H9 (cell line): ENCODE measurements around the gene VIPR2. TPM values are rescaled to one million over a fixed set of nuclear protein-coding genes. Genes with fewer than 3 reads are reported as not detected.

ENCODE experiments used
- DNase-seq: peaks from one replicate; pipeline ENCODE4 v3.0.0-alpha.2; 2017
- H2AFZ ChIP-seq: one replicate; pipeline ENCODE4 v1.6.1; 2013; ENCODE audit warnings: mild to moderate bottlenecking, low read length, control low read depth, moderate library complexity
- H2AK5ac ChIP-seq: 2 replicates; pipeline ENCODE4 v1.6.1; 2013; ENCODE audit warnings: low read length, control low read depth, mixed read lengths; ENCODE audit not compliant: insufficient read length
- H2BK120ac ChIP-seq: one replicate; pipeline ENCODE4 v1.6.1; 2013; ENCODE audit warnings: low read depth, mild to moderate bottlenecking, low read length, control low read depth, inconsistent platforms; ENCODE audit not compliant: poor library complexity, severe bottlenecking
- H2BK12ac ChIP-seq: 2 replicates; pipeline ENCODE4 v1.6.1; 2013; ENCODE audit warnings: low read length, control low read depth, mixed read lengths, low read depth; ENCODE audit not compliant: insufficient read length
- H2BK15ac ChIP-seq: 2 replicates; pipeline ENCODE4 v1.6.1; 2013; ENCODE audit warnings: low read depth, low read length, control low read depth
- H2BK20ac ChIP-seq: one replicate; pipeline ENCODE4 v1.6.1; 2013; ENCODE audit warnings: low read depth, mild to moderate bottlenecking, low read length, control low read depth, inconsistent platforms; ENCODE audit not compliant: poor library complexity, severe bottlenecking
- H2BK5ac ChIP-seq: 2 replicates; pipeline ENCODE4 v1.6.1; 2013; ENCODE audit warnings: low read length, control low read depth, mixed read lengths; ENCODE audit not compliant: insufficient read length
- H3K14ac ChIP-seq: 2 replicates; pipeline ENCODE4 v1.6.1; 2013; ENCODE audit warnings: low read length, control low read depth; ENCODE audit not compliant: insufficient read depth
- H3K18ac ChIP-seq: 2 replicates; pipeline ENCODE4 v1.6.1; 2013; ENCODE audit warnings: low read depth, mild to moderate bottlenecking, mixed read lengths, low read length, control low read depth; ENCODE audit not compliant: insufficient read length
- H3K23ac ChIP-seq: 2 replicates; pipeline ENCODE4 v1.6.1; 2013; ENCODE audit warnings: low read length, control low read depth, mixed read lengths, low read depth; ENCODE audit not compliant: insufficient read length
- H3K23me2 ChIP-seq: 2 replicates; pipeline ENCODE4 v1.6.1; 2013; ENCODE audit warnings: low read depth, mild to moderate bottlenecking, mixed read lengths, low read length, control low read depth; ENCODE audit not compliant: insufficient read length, poor library complexity, severe bottlenecking
- H3K27ac ChIP-seq: 2 replicates; pipeline ENCODE4 v1.5.1; 2013; ENCODE audit warnings: low read length, control low read depth, mixed read lengths, low read depth; ENCODE audit not compliant: insufficient read length
- H3K27me3 ChIP-seq: 2 replicates; pipeline ENCODE4 v1.6.1; 2013; ENCODE audit warnings: low read length, control low read depth, inconsistent platforms; ENCODE audit not compliant: insufficient read depth
- H3K4ac ChIP-seq: 2 replicates; pipeline ENCODE4 v1.6.1; 2013; ENCODE audit warnings: low read depth, mild to moderate bottlenecking, control low read depth, inconsistent platforms, low read length, moderate library complexity
- H3K4me1 ChIP-seq: 2 replicates; pipeline ENCODE4 v1.6.1; 2013; ENCODE audit warnings: low read length, control low read depth, inconsistent platforms; ENCODE audit not compliant: insufficient read depth
- H3K4me2 ChIP-seq: 2 replicates; pipeline ENCODE4 v1.6.1; 2013; ENCODE audit warnings: low read length, control low read depth, mixed read lengths; ENCODE audit not compliant: insufficient read length, insufficient read depth
- H3K56ac ChIP-seq: 2 replicates; pipeline ENCODE4 v1.6.1; 2013; ENCODE audit warnings: low read depth, mild to moderate bottlenecking, mixed read lengths, low read length, control low read depth; ENCODE audit not compliant: insufficient read length
- H3K79me1 ChIP-seq: 2 replicates; pipeline ENCODE4 v1.6.1; 2013; ENCODE audit warnings: low read depth, mild to moderate bottlenecking, moderate library complexity, low read length, control low read depth, inconsistent platforms; ENCODE audit not compliant: insufficient read depth, poor library complexity, severe bottlenecking
- H3K79me2 ChIP-seq: 2 replicates; pipeline ENCODE4 v1.6.1; 2013; ENCODE audit warnings: low read length, control low read depth, inconsistent platforms; ENCODE audit not compliant: insufficient read depth
- H3K9ac ChIP-seq: 2 replicates; pipeline ENCODE4 v1.6.1; 2013; ENCODE audit warnings: low read length, control low read depth, mixed read lengths; ENCODE audit not compliant: insufficient read length; ENCODE audit errors: extremely low read depth
- H3K9me3 ChIP-seq: one replicate; pipeline ENCODE4 v1.6.1; 2013; ENCODE audit warnings: low read depth, low read length, inconsistent platforms; ENCODE audit not compliant: control insufficient read depth
- H3T11ph ChIP-seq: one replicate; pipeline ENCODE4 v1.6.1; 2013; ENCODE audit warnings: mild to moderate bottlenecking, low read length, control low read depth, inconsistent platforms
- H4K20me1 ChIP-seq: one replicate; pipeline ENCODE4 v1.6.1; 2013; ENCODE audit not compliant: control insufficient read depth, insufficient read length, insufficient read depth
- H4K5ac ChIP-seq: 2 replicates; pipeline ENCODE4 v1.6.1; 2013; ENCODE audit warnings: low read depth, mild to moderate bottlenecking, mixed read lengths, low read length, control low read depth; ENCODE audit not compliant: insufficient read length
- H4K8ac ChIP-seq: replicated peaks from 2 replicates; pipeline ENCODE4 v1.6.1; 2013; ENCODE audit warnings: low read length, control low read depth, mixed read lengths, low read depth; ENCODE audit not compliant: insufficient read length
- H4K91ac ChIP-seq: 2 replicates; pipeline ENCODE4 v1.6.1; 2013; ENCODE audit warnings: low read depth, mild to moderate bottlenecking, moderate library complexity, mixed read lengths, low read length, control low read depth; ENCODE audit not compliant: insufficient read length
- H3K27ac Mint-ChIP-seq, 3 experiments: 2 replicates in 2 of 3; 3 replicates in 1 of 3; pipeline ENCODE4 v1.8.0; 2020 to 2021; ENCODE audit warnings: mixed read lengths in 3 of 3, mild to moderate bottlenecking in 1 of 3, moderate library complexity in 1 of 3
- H3K27me3 Mint-ChIP-seq: 2 replicates; pipeline ENCODE4 v1.8.0; 2021; ENCODE audit warnings: low read depth, mild to moderate bottlenecking, moderate library complexity, mixed read lengths
- H3K36me3 Mint-ChIP-seq, 3 experiments: 2 replicates in 2 of 3; 3 replicates in 1 of 3; pipeline ENCODE4 v1.8.0; 2020 to 2021; ENCODE audit warnings: low read depth in 3 of 3, mixed read lengths in 3 of 3; ENCODE audit not compliant: insufficient read depth in 1 of 3
- H3K4me1 Mint-ChIP-seq, 2 experiments: 2 replicates each; pipeline ENCODE4 v1.8.0; 2020; ENCODE audit warnings: mixed read lengths in 2 of 2
- H3K4me3 Mint-ChIP-seq, 2 experiments: 2 replicates in 1 of 2; 3 replicates in 1 of 2; pipeline ENCODE4 v1.8.0; 2020 to 2021; ENCODE audit warnings: mild to moderate bottlenecking in 2 of 2, mixed read lengths in 2 of 2, moderate library complexity in 1 of 2
- H3K9me3 Mint-ChIP-seq, 2 experiments: 2 replicates in 1 of 2; 3 replicates in 1 of 2; pipeline ENCODE4 v1.8.0; 2020; ENCODE audit warnings: mild to moderate bottlenecking in 2 of 2, mixed read lengths in 2 of 2, moderate library complexity in 1 of 2
- WGBS: extraction: QIAGEN DNeasy Blood & Tissue Kit; methylation state at CpG from one replicate; pipeline ENCODE4 v1.1.7; 2013; ENCODE audit warnings: missing lambda C conversion rate, low lambda C conversion rate, mixed read lengths; ENCODE audit not compliant: insufficient read length; ENCODE audit errors: extremely low coverage; 5-methylcytosine and 5-hydroxymethylcytosine counted together
- total RNA-seq: library from RNA; stranded (reverse); gene quantifications from 2 replicates; pipeline ENCODE4 v1.2.1, GENCODE V29; 2021
- TF ChIP-seq, protein P1 (sequence below): fragments of 200-600 bp; sonication (generic); conservative IDR thresholded peaks from 3 replicates; pipeline ENCODE4 v1.8.0; 2021; ENCODE audit warnings: antibody characterized with exemption, mild to moderate bottlenecking

VIPR2 gene
- total RNA-seq, 1 experiment from 2014 or later = 1.6 TPM

DNA sequence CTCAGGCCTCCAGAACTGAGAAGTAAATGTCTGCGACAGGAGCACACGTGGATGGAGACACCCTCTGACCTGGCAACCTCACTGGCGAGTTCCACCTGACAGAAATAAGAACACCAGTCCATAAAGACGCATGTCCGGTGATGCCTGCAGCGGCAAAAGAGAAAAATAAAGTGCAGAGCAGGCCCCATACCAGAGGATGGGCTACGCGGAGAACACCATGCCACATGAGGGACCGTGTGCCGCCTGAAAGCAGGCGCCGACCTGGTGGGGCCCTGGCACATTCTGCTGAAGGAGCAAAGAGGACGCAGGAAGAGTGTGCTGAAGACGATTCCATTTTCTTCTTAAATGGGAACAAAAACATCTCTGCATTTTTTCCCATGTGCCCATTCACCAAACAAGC, 105.0 kb downstream of the VIPR2 start:
- Mint-ChIP-seq H3K4me1 (peaks cover 0 to 14% of the 10 kb centered on the region in 2 experiments; a peak in 2 of 4 replicates), H3K9me3 (peaks cover 11 to 14% of the 10 kb centered on the region in 2 experiments; a peak in 4 of 5 replicates), H3K27me3 (peaks cover 1% of the 10 kb centered on the region), H3K27ac (no peak overlapping the region), H3K36me3 (peaks cover 3 to 12% (median 4%) of the 10 kb centered on the region in 3 experiments; a peak in 5 of 7 replicates), H3K4me3 (no peak overlapping the region; a peak in 1 of 5 replicates)
- no peak overlapping the region for H2AK5ac ChIP-seq
- no peaks in the 10 kb centered on the region for H3K9me3 ChIP-seq
- H3K27me3 ChIP-seq = no peaks in the 10 kb centered on the region
- H3K4ac ChIP-seq = no peak overlapping the region
- no peak overlapping the region for H2BK15ac ChIP-seq
- H3K23me2 ChIP-seq = no peaks in the 10 kb centered on the region
- H2AFZ ChIP-seq = no peak overlapping the region
- DNase-seq = no peak
- H3K4me1 ChIP-seq = no peaks in the 10 kb centered on the region
- H3K23ac ChIP-seq = no peak overlapping the region
- H2BK12ac ChIP-seq = no peak overlapping the region
- no peak overlapping the region for H3K14ac ChIP-seq
- no peak overlapping the region for H3K4me2 ChIP-seq
- H3T11ph ChIP-seq = no peak overlapping the region
- no peak overlapping the region for H2BK20ac ChIP-seq
- H4K8ac ChIP-seq = no peak overlapping the region
- no peaks in the 10 kb centered on the region for H3K79me1 ChIP-seq
- no peak overlapping the region for H4K91ac ChIP-seq
- H4K5ac ChIP-seq = no peak overlapping the region
- H2BK5ac ChIP-seq = no peak overlapping the region
- TF ChIP-seq, protein P1, sequence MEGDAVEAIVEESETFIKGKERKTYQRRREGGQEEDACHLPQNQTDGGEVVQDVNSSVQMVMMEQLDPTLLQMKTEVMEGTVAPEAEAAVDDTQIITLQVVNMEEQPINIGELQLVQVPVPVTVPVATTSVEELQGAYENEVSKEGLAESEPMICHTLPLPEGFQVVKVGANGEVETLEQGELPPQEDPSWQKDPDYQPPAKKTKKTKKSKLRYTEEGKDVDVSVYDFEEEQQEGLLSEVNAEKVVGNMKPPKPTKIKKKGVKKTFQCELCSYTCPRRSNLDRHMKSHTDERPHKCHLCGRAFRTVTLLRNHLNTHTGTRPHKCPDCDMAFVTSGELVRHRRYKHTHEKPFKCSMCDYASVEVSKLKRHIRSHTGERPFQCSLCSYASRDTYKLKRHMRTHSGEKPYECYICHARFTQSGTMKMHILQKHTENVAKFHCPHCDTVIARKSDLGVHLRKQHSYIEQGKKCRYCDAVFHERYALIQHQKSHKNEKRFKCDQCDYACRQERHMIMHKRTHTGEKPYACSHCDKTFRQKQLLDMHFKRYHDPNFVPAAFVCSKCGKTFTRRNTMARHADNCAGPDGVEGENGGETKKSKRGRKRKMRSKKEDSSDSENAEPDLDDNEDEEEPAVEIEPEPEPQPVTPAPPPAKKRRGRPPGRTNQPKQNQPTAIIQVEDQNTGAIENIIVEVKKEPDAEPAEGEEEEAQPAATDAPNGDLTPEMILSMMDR = no peak
- no peak overlapping the region for H2BK120ac ChIP-seq
- H4K20me1 ChIP-seq = no peaks in the 10 kb centered on the region
- no peak overlapping the region for H3K27ac ChIP-seq
- no peak overlapping the region for H3K18ac ChIP-seq
- no peak overlapping the region for H3K56ac ChIP-seq
- H3K9ac ChIP-seq = no peak overlapping the region
- H3K79me2 ChIP-seq = no peaks in the 10 kb centered on the region
- WGBS = no CpG with 5 or more reads among the region's 14 CpGs
